NB4 (cell line): ENCODE measurements around the gene SAAL1.
A peak's percentile ranks its signal among the peaks of the same experiment; 100 is the strongest.
"Not testable (repeated sequence)": the region's sequence is repeated elsewhere in the genome, so short reads cannot be mapped to it uniquely, and the experiment has no call there.

ENCODE experiments used
- DNase-seq: peaks from one replicate; pipeline ENCODE4 v3.0.0; 2010; ENCODE audit warnings: low read depth
- H3K4me3 ChIP-seq: one replicate; pipeline ENCODE4 v1.5.1; 2011; ENCODE audit warnings: mild to moderate bottlenecking, low read depth, low read length, moderate library complexity
- CTCF ChIP-seq: IDR thresholded peaks from one replicate; pipeline ENCODE4 v1.5.1; 2012; ENCODE audit warnings: low read depth, low read length
- MYC ChIP-seq: IDR thresholded peaks from 2 replicates; pipeline ENCODE4 v1.6.1; 2011; ENCODE audit warnings: low read depth, low read length
- POLR2A ChIP-seq: IDR thresholded peaks from 2 replicates; pipeline ENCODE4 v1.6.1; 2011; ENCODE audit warnings: mild to moderate bottlenecking; ENCODE audit not compliant: insufficient read length; ENCODE audit errors: extremely low read depth
- TF ChIP-seq, protein P1 (sequence below): IDR thresholded peaks from 2 replicates; pipeline ENCODE4 v1.6.1; 2011; ENCODE audit warnings: low read depth, low read length

SAAL1 gene

GRCh38 chr11:18137186-18137800 is 31.4 kb upstream of the SAAL1 start:
- no peak for DNase-seq
- TF ChIP-seq POLR2A (no peak), MYC (no peak), CTCF (no peak)
- TF ChIP-seq, protein P1, sequence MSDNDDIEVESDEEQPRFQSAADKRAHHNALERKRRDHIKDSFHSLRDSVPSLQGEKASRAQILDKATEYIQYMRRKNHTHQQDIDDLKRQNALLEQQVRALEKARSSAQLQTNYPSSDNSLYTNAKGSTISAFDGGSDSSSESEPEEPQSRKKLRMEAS, result no peak
- no peak overlapping the region for H3K4me3 ChIP-seq

DNA sequence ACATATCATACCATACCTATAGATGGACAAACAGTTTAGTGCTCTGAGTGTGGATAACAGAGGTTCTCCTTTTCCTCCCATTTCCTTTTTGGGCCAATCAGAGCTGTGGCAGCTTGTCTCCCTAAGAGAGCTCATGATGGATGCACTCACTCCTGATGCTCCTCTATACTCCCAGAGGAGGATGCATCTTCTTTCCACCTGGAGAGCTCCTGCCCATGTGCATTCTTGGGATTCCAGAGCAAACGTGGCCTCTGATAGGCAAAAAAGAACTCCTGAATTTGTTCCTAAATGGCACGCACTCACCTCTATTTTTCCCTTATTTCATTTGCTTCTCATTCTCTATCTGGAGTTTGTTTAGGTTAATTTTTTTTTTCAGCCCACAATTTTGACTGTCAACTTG is 29.4 kb upstream of the SAAL1 start:
- DNase-seq, result no peak
- no peak overlapping the region for H3K4me3 ChIP-seq
- TF ChIP-seq CTCF (no peak), MYC (no peak), POLR2A (no peak)
- TF ChIP-seq, protein P1, result no peak

- H3K4me3 ChIP-seq, result no peak within 1 kb of the TSS
- TF ChIP-seq CTCF (no peak), MYC (no peak), POLR2A (no peak)
- TF ChIP-seq, protein P1, result no peak
- DNase-seq, result no peak
Observed at GRCh38 chr11:18132341-18132740, 26.5 kb upstream of the SAAL1 start, which contains the start of gene MRGPRX3. MRGPRX3 (plus strand) TSS chr11:18132571; CDS start chr11:18137203, 4,632 bp downstream.

DNA sequence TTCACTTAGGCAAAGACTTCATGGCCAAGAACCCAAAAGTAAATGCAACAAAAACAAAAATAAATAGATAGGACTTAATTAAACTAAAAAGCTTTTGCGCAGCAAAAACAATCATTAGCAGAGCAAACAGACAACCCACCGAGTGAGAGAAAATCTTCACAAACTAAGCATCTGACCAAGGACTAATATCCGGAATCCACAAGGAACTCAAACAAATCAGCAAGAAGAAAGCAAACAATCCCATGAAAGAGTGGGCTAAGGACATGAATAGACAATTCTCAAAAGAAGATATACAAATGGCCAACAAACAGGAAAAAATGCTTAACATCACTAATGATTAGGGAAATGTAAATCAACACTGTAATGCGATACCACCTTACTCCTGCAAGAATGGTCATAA is 25.2 kb upstream of the SAAL1 start:
- not testable (repeated sequence) for H3K4me3 ChIP-seq, DNase-seq

- DNase-seq, H3K4me3 ChIP-seq: not testable (repeated sequence)
Observed at GRCh38 chr11:18121331-18121828, 15.5 kb upstream of the SAAL1 start.

- H3K4me3 ChIP-seq, result no peak overlapping the region
- TF ChIP-seq, protein P1, result peak; percentile 46; the same call in 1 of the 2 replicates
- TF ChIP-seq MYC (peak; percentile 42; the same call in 1 of the 2 replicates), CTCF (peak; percentile 78), POLR2A (no peak)
- peak; percentile 73 for DNase-seq
Observed at GRCh38 chr11:18115360-18116127, 9.7 kb upstream of the SAAL1 start.

DNA sequence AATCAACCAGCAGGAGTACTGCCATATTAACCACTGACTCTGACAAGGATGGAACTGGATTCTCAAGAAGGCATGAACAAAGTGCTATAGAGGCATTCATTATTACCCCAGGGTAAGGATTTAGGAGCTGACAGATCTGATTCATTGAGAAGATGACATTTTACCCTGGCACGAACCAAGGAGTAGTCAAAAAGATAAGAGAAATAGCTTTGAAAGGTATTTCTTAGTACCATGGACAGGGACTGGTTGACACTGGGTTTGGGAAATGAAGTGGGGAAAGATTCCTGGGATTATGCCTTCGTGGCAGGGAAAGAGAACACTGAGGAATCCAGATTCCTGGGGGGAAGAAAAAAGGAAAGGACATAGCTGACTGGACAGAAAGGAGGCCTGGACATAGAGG is 5.1 kb upstream of the SAAL1 start:
- DNase-seq, result no peak
- H3K4me3 ChIP-seq, result no peak overlapping the region
- TF ChIP-seq, protein P1, result no peak
- TF ChIP-seq MYC, result no peak
- TF ChIP-seq POLR2A, result no peak
- no peak for TF ChIP-seq CTCF
